ENCODE data around the gene ANKRD24. TPM values are rescaled to one million over a fixed set of nuclear protein-coding genes. Genes with fewer than 3 reads are reported as not detected.

ANKRD24 gene
- total and polyA plus RNA-seq, 2 of the 13 experiments (the other 11 are each of a cell fraction or from before 2014, with no cell fraction given): 0.13 to 0.24 TPM

DNA sequence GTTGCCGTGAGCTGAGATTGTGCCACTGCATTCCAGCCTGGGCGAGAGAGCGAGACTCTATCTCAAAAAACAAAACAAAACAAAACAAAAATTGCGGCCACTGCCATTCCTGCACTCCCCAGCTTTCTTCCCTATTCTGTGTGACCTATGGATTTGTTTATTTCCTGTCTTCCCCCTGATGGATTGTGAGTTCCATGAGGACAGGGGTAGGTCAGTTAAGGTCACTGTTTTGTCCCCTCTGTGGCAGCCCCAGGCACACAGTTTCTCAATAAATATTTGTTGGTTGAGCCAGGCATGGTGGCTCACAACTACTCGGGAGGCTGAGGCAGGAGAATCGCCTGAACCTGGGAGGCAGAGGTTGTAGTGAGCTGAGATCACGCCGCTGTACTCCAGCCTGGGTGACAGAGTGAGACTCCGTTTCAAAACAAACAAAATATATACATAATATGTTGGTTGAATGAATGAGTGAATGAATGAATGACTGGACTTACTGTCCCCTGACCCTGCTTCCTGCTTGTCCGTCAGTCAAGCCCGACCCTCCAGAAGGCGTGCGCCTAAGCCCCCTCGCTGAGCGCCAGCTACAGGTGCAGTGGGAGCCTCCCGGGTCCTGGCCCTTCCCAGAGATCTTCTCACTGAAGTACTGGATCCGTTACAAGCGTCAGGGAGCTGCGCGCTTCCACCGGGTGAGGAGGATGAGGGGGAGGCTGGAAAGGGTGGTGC, 51.8 kb downstream of the ANKRD24 start (continued):
- TF ChIP-seq, protein P1, sequence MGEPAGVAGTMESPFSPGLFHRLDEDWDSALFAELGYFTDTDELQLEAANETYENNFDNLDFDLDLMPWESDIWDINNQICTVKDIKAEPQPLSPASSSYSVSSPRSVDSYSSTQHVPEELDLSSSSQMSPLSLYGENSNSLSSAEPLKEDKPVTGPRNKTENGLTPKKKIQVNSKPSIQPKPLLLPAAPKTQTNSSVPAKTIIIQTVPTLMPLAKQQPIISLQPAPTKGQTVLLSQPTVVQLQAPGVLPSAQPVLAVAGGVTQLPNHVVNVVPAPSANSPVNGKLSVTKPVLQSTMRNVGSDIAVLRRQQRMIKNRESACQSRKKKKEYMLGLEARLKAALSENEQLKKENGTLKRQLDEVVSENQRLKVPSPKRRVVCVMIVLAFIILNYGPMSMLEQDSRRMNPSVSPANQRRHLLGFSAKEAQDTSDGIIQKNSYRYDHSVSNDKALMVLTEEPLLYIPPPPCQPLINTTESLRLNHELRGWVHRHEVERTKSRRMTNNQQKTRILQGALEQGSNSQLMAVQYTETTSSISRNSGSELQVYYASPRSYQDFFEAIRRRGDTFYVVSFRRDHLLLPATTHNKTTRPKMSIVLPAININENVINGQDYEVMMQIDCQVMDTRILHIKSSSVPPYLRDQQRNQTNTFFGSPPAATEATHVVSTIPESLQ (CRISPR knock-in tag; conservative IDR thresholded peaks at IDR 0.05): no peak
- TF ChIP-seq, protein P2, sequence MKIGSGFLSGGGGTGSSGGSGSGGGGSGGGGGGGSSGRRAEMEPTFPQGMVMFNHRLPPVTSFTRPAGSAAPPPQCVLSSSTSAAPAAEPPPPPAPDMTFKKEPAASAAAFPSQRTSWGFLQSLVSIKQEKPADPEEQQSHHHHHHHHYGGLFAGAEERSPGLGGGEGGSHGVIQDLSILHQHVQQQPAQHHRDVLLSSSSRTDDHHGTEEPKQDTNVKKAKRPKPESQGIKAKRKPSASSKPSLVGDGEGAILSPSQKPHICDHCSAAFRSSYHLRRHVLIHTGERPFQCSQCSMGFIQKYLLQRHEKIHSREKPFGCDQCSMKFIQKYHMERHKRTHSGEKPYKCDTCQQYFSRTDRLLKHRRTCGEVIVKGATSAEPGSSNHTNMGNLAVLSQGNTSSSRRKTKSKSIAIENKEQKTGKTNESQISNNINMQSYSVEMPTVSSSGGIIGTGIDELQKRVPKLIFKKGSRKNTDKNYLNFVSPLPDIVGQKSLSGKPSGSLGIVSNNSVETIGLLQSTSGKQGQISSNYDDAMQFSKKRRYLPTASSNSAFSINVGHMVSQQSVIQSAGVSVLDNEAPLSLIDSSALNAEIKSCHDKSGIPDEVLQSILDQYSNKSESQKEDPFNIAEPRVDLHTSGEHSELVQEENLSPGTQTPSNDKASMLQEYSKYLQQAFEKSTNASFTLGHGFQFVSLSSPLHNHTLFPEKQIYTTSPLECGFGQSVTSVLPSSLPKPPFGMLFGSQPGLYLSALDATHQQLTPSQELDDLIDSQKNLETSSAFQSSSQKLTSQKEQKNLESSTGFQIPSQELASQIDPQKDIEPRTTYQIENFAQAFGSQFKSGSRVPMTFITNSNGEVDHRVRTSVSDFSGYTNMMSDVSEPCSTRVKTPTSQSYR (CRISPR knock-in tag; IDR thresholded peaks at IDR 0.05; ENCODE audit: borderline replicate concordance): no peak
- TF ChIP-seq ZNF260 (CRISPR knock-in tag; IDR thresholded peaks at IDR 0.05; ENCODE audit: borderline replicate concordance, low read depth) (no peak), ZNF274 (CRISPR knock-in tag; IDR thresholded peaks at IDR 0.05) (no peak), KLF12 (CRISPR knock-in tag; IDR thresholded peaks at IDR 0.05; ENCODE audit: borderline replicate concordance) (0 out of 2 replicates have a peak, but pooled peaks have one; percentile 47), ZNF180 (CRISPR knock-in tag; IDR thresholded peaks at IDR 0.05; ENCODE audit: borderline replicate concordance, low read depth) (no peak), ASH2L (IDR thresholded peaks at IDR 0.05; ENCODE audit: insufficient read length, low read depth, low read length) (no peak), PCBP1 (IDR thresholded peaks at IDR 0.05; ENCODE audit: borderline replicate concordance, low read depth, low read length) (no peak), ZNF614 (CRISPR knock-in tag; IDR thresholded peaks at IDR 0.05; ENCODE audit: borderline replicate concordance) (no peak), EP300 (IDR thresholded peaks at IDR 0.05; ENCODE audit: low read depth in 2 of 2, low read length in 2 of 2) (no peak), EP300 (CRISPR knock-in tag; IDR thresholded peaks at IDR 0.05; ENCODE audit: borderline replicate concordance) (no peak), REPIN1 (CRISPR knock-in tag; IDR thresholded peaks at IDR 0.05; ENCODE audit: borderline replicate concordance, low read depth) (no peak), POLR2A (IDR thresholded peaks at IDR 0.05; ENCODE audit: insufficient read depth in 1 of 2, low read depth in 2 of 2, low read length in 2 of 2) (no peak)
- TF ChIP-seq, protein P3, sequence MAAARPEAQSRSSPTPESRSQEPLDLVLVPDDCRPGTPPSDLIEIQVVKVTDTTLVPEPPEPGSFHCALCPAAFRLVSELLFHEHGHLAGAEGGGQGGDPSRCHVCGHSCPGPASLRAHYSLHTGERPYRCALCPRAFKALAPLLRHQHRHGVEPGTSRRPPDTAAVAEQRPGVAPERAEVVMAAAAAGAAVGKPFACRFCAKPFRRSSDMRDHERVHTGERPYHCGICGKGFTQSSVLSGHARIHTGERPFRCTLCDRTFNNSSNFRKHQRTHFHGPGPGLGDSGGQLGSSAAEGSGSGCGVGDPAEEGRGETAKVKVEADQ (CRISPR knock-in tag; IDR thresholded peaks at IDR 0.05; ENCODE audit: borderline replicate concordance): no peak
- TF ChIP-seq, protein P4, sequence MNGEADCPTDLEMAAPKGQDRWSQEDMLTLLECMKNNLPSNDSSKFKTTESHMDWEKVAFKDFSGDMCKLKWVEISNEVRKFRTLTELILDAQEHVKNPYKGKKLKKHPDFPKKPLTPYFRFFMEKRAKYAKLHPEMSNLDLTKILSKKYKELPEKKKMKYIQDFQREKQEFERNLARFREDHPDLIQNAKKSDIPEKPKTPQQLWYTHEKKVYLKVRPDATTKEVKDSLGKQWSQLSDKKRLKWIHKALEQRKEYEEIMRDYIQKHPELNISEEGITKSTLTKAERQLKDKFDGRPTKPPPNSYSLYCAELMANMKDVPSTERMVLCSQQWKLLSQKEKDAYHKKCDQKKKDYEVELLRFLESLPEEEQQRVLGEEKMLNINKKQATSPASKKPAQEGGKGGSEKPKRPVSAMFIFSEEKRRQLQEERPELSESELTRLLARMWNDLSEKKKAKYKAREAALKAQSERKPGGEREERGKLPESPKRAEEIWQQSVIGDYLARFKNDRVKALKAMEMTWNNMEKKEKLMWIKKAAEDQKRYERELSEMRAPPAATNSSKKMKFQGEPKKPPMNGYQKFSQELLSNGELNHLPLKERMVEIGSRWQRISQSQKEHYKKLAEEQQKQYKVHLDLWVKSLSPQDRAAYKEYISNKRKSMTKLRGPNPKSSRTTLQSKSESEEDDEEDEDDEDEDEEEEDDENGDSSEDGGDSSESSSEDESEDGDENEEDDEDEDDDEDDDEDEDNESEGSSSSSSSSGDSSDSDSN (CRISPR knock-in tag; IDR thresholded peaks at IDR 0.05): 0 out of 2 replicates have a peak, but pooled peaks have one; percentile 11
- TF ChIP-seq, protein P5, sequence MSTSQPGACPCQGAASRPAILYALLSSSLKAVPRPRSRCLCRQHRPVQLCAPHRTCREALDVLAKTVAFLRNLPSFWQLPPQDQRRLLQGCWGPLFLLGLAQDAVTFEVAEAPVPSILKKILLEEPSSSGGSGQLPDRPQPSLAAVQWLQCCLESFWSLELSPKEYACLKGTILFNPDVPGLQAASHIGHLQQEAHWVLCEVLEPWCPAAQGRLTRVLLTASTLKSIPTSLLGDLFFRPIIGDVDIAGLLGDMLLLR (CRISPR knock-in tag; IDR thresholded peaks at IDR 0.05): no peak
- TF ChIP-seq, protein P6, sequence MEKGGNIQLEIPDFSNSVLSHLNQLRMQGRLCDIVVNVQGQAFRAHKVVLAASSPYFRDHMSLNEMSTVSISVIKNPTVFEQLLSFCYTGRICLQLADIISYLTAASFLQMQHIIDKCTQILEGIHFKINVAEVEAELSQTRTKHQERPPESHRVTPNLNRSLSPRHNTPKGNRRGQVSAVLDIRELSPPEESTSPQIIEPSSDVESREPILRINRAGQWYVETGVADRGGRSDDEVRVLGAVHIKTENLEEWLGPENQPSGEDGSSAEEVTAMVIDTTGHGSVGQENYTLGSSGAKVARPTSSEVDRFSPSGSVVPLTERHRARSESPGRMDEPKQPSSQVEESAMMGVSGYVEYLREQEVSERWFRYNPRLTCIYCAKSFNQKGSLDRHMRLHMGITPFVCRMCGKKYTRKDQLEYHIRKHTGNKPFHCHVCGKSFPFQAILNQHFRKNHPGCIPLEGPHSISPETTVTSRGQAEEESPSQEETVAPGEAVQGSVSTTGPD (CRISPR knock-in tag; IDR thresholded peaks at IDR 0.05): no peak
